HG02840 (cell line): ENCODE measurements around the gene IQCF2.
"Not testable (repeated sequence)": the region's sequence is repeated elsewhere in the genome, so short reads cannot be mapped to it uniquely, and the experiment has no call there.

ENCODE experiments used
- ATAC-seq: cut with Tn5 transposase; IDR thresholded peaks from one replicate; pipeline ENCODE4 v1.9.1; 2021; ENCODE audit warnings: mild to moderate bottlenecking, moderate library complexity, moderate number of reproducible peaks; ENCODE audit not compliant: unreplicated experiment, low FRiP score

IQCF2 gene

GRCh38 chr3:51860703-51861665, at the start of gene IQCF2:
Gene IQCF2 (plus strand): TSS chr3:51861615. CDS start chr3:51861667, 52 bp downstream.
- no peak for ATAC-seq

DNA sequence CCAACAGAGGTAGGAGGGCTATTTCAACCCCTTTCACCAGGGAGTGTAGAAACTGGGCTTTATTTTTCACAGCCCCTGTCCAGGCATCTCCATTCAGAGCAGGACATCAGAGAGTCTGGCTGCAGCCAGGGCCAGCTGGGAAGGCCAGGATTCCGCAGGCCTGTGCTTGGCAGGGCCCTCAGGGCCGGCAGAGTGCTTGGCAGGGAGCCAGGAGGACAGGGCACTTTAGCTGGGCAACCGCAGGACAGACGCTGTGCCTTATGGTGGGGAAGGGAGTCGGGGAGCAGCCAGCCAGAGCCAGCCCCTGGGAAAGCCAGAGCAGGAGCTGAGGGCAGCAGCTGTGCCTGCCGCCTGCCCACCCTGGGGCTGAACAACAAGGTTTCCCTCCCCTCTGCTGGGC, 47.9 kb upstream of the IQCF2 start:
- no peak for ATAC-seq

GRCh38 chr3:51814034-51814433, 47.4 kb upstream of the IQCF2 start:
- ATAC-seq: no peak

DNA sequence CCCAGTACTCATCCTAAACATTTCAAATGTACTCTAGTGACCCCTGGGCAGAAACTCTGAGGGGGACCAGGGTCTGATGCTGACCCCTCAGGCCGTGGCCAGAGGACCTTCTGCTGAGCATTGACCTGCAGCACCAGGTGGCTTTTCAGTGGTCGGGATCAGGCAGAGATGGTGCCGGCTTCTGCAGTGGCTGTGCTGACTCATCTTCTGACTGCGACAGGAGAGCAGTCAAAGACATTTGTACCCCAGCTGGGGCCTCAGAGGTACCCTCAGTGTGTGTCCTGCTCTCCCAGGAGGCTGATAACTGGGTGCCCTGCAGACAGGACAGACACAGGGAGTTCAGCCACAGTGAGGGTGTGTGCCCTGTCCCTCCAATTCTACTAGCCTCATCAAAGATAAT, 45.8 kb upstream of the IQCF2 start:
- no peak for ATAC-seq

DNA sequence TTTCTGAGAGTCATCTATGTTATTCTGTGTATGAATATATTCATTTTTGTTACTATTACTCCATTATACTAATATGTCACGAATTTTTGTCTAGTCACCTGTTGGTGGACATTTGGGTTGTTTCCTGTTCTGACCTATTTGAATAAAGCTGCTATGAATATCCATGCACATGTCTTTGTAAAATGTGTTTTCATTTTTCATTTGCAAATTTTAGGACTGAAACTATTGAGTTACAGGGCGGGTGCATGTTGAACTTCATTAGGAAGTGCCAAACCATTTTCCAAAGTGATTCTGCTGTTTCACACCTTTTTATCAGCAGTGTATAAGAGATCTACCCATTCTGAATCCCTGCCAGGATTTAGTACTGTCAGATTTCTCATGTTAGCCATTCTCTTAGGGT, 44.7 kb upstream of the IQCF2 start:
- ATAC-seq: no peak

- no peak for ATAC-seq
These were observed 44.0 kb upstream of the IQCF2 start for GRCh38 chr3:51817375-51817774.

GRCh38 chr3:51819151-51819550, 42.3 kb upstream of the IQCF2 start:
- no peak for ATAC-seq

- ATAC-seq: no peak
These were observed 41.6 kb upstream of the IQCF2 start for GRCh38 chr3:51819709-51820406.

GRCh38 chr3:51828297-51828696, 33.1 kb upstream of the IQCF2 start:
- no peak for ATAC-seq

GRCh38 chr3:51830345-51830744, 31.1 kb upstream of the IQCF2 start:
- no peak for ATAC-seq

DNA sequence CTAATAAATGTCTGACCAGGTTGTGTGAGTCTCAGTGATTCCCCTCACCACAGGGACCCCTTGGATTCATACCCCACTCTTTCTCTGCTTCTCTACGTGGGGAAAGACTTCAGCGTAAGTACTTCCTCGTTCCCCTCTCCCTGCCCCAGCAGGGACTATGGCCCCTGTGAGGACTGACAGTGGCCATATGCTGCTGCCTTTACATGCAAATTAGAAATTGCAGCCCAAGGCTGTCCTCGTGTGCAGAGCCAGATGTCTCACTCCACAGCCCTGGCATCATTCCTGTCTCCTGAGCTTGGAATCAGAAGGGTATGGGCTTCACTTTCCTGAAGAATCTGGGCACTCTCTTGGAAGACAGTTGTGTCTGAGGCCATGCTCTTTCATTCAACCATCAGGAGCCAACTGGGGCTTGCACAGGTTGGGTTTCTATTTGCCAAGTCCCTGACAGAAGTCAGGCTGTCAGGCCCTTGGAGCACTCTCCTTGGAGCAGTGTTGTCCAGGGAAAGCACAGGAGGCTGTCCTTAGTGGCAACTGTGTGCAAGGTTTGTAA, 30.5 kb upstream of the IQCF2 start:
- ATAC-seq: no peak

DNA sequence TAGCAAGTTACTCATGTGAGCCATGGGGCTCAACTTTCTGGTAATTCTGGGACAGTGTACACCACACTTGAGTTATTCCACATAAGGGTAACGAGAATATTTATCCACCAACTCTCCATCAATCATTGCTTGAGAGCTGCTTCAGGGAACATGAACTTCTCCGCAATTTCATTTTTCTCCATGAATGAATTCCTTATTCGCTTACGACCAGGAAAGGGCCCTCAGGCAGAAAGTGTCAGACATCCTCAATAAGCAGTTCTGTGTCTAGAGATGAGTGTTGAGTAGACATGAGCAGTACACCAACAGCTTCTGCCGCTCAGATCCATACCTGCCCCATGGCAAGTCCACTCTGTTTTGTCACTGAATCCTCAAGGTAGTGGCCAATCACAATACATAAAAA, 24.8 kb upstream of the IQCF2 start:
- ATAC-seq: no peak

DNA sequence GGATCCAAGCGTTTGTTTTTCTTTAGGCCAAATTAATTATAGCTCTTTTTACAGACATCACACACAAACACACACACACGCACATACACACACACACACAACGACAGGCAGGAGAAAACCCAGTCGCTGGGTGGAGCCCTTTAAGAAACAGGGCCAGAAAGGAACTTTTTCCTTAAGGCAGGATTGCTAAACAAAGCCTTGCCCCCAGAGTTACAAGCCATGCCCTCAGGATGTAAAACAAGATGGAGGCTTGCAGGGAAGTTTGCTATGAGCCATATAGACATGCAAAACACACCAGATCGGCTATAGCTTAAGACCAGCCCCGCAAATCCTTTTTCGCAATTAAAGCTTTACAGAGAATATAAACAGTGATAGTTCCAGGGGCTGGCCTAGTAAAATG, 16.3 kb upstream of the IQCF2 start:
- no peak for ATAC-seq

DNA sequence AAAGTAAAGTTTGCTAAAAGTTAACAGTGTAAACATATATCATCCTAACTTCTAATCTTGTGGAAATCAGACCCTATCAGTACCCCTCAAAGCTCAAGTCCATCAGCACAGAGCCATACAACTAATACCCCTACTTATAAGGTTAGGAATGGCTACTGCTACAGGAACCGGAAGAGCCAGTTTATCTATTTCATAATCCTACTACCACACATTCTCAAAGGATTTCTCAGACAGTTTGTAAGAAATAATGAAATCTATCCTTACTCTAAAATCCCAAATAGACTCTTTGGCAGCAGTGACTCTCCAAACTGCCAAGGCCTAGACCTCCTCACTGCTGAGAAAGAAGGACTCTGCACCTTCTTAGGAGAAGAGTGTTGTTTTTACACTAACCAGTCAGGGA, 6.0 kb upstream of the IQCF2 start:
- ATAC-seq: not testable (repeated sequence)

GRCh38 chr3:51862886-51863285, 1.5 kb downstream of the IQCF2 start:
- no peak for ATAC-seq

GRCh38 chr3:51868896-51869295, 7.5 kb downstream of the IQCF2 start:
- not testable (repeated sequence) for ATAC-seq

- no peak for ATAC-seq
These were observed 7.9 kb downstream of the IQCF2 start for GRCh38 chr3:51869304-51869703.

- no peak for ATAC-seq
These were observed 11.9 kb downstream of the IQCF2 start for GRCh38 chr3:51873253-51873766.

GRCh38 chr3:51873876-51874275, 12.5 kb downstream of the IQCF2 start:
- no peak for ATAC-seq

GRCh38 chr3:51874411-51874810, 13.0 kb downstream of the IQCF2 start:
- ATAC-seq: no peak

- ATAC-seq: no peak
These were observed 13.5 kb downstream of the IQCF2 start for GRCh38 chr3:51874889-51875288.
